Measurements from ENCODE around the gene TMCC3. TPM values are rescaled to one million over a fixed set of nuclear protein-coding genes. Genes with fewer than 3 reads are reported as not detected.
"Not testable (repeated sequence)": the region's sequence is repeated elsewhere in the genome, so short reads cannot be mapped to it uniquely, and the experiment has no call there.

TMCC3 gene
- total RNA-seq (2014; rRNA removed; shearing (Covaris generic)) = 2.9 and 3.0 TPM in 2 replicates

- DNase-seq (ENCODE audit: low spot score) = peak; percentile 63
Observed at GRCh38 chr12:94650143-94651056, at the start of gene TMCC3. Gene TMCC3, minus strand, starts transcription at chr12:94650557. Its CDS starts 127 bp downstream, at chr12:94650430.

DNA sequence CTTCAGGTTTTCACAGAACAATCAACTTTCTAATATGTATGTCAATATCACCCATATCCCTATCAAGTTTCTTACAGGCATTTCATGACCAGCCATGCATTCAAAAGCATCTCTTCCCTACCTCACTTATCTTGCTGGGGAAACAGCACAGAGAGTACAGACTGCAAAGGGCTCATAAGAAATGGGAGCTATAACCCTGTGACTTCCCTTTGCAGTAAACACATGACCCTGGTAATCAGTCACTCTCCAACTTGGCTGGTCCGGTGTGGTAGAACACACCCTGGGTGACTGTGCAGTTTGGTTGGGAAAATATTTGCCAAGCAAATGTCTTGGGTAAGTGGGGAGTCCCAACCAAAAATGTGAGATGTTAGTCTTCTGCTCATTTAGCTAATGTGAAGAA is 49.4 kb upstream of the TMCC3 start:
- no peak for DNase-seq (ENCODE audit: low spot score)

GRCh38 chr12:94698578-94698977 is 48.2 kb upstream of the TMCC3 start:
- DNase-seq (ENCODE audit: low spot score) = no peak

DNA sequence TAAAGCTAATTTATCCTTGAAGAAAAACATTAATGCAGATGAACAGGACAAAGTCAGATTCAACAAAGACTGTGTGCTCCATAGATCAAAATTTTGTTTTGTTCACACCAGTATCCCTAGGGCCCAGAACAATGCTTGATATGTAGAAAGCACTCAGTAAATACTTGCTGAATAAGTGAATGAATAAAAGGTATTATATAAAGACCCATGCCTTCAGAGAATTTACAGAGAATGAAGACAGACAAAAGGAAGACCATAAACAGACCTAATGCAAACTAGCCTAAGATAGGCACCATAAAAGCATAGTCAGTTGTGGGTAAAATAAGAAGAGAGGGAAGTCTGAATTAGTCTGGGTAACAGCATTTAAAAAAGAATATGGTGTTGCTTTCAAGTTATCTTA is 47.3 kb upstream of the TMCC3 start:
- no peak for DNase-seq (ENCODE audit: low spot score)

DNA sequence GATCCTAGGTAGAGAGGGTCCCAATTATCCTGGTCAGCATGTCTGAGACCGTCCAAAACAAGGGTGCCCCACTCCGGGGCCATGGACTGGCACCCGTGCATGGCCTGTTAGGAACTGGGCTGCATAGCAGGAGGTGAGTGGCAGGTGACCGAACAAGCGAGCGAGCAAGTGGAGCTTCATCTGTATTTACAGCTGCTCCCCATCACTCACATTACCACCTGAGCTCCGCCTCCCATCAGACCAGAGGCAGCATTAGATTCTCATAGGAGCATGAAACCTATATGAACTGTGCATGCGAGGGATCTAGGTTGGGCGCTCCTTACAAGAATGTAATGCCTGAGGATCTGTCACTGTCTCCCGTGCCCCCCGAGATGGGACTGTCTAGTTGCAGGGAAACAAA is 44.4 kb upstream of the TMCC3 start:
- no peak for DNase-seq (ENCODE audit: low spot score)

- not testable (repeated sequence) for DNase-seq (ENCODE audit: low spot score)
Observed at GRCh38 chr12:94692826-94693225, 42.5 kb upstream of the TMCC3 start.

- DNase-seq (ENCODE audit: low spot score) = no peak
Observed at GRCh38 chr12:94690198-94690771, 39.9 kb upstream of the TMCC3 start.

DNA sequence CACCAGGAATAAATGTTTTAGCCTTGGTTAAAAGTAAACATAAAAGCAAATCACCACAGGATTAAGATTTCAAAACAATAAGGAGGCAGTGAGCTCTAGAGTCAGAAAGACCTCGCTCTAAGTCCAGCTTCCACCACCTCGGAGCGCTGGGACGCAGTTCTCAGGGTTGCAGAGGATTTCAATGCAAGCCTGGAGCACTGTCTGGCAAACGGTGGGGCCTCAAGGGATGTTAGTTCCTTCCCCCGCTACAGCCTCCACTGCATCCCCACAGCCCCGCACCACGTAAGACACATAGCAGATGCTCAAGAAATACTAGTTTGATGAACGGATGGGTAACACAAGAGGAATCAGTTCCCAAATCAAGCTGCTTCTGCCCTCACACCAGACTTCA is 39.3 kb upstream of the TMCC3 start:
- DNase-seq (ENCODE audit: low spot score) = no peak

DNA sequence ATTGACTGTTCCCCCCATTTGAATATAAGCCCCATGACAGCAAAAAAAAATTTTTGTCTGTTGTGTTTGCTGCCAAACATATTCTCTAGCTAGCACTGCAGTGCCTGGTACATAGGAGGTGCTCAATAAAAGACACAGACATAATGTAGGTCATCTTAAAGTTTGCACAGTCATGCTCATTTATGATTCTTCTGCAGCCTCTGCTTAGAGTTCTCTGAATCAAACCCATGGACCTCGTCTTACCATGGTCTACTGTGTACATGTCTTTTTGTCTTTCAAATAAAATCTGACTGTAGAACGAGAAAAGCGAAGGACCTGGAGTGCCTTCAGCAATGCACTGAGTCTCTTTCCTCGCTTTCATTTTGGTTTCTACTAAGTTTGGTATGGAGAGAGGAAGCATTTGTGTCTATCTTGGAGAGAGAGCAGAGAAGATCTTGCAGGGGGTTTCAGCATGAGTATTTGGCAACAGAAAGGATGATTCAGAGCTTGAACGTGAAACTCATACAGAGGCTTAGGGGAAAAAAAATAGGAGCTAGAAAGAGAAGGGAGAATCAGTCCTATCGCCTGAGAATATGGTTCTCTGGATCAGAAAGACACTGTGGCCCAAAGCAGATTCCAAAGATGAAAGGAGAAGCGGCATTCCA is 38.8 kb upstream of the TMCC3 start:
- DNase-seq (ENCODE audit: low spot score) = no peak

GRCh38 chr12:94687891-94688290 is 37.5 kb upstream of the TMCC3 start:
- no peak for DNase-seq (ENCODE audit: low spot score)

DNA sequence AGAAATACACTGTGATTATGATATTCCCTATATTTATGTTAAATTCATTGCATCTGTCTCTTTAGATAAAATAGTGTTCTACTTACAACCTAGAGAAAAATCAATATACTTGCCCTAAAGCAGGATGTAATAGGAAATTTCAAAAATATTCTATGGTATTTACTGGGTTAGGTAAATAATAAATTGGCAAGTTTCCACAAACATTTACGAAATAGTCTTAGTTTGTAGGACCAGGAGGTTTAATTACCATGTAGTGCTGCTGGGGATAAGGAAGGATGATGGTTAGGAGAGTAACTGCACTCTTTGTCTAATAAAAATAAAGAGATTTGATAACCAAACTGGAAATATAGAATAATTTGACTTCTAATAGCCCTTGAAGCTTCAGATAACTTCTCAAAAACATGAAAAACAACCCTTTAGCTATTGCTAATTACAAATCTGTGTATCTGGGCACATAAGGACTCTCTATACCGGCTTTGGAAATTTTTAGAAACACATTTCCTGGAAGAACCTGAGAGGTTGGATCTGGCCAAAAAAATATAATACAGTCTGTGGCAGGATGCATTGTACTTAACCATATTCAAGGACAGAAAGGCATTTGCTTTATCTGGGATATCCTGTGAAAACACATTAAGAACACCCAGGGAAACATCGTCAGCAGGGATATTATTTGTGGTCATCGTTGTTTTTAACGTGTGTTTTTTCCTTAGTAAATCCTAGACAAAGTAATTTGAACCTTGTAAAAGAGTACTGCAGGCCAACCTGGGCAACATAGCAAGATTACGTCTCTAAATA is 36.7 kb upstream of the TMCC3 start:
- no peak for DNase-seq (ENCODE audit: low spot score)

DNA sequence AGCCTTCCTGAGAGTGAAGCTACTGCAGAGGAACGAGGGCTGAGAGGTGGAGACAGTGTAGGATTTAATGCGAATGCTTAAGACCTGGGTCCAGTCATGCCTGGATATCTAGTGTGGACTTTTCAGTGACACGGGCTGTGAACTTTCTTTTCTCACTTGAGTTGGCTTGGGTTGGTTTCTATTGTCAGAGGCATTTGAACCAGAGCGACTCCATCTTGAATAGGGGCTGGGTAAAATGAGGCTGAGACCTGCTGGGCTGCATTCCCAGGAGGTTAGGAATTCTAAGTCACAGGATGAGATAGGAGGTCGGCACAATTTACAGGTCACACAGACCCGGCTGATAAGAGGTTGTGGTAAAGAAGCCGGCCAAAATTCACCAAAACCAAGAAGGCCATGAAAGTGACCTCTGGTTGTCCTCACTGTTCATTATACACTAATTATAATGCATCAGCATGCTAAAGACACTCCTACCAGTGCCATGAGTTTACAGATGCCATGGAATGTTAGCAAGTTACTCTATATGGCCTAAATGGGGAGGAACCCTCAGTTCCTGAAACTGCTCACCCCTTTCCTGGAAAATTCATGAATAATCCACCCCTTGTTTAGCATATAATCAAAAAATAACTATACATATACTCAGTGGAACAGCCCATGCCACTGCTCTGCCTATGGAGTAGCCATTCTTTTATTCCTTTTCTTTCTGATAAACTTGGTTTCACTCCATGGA is 34.2 kb upstream of the TMCC3 start:
- no peak for DNase-seq (ENCODE audit: low spot score)

- DNase-seq (ENCODE audit: low spot score) = no peak
Observed at GRCh38 chr12:94679554-94680195, 29.3 kb upstream of the TMCC3 start.

DNA sequence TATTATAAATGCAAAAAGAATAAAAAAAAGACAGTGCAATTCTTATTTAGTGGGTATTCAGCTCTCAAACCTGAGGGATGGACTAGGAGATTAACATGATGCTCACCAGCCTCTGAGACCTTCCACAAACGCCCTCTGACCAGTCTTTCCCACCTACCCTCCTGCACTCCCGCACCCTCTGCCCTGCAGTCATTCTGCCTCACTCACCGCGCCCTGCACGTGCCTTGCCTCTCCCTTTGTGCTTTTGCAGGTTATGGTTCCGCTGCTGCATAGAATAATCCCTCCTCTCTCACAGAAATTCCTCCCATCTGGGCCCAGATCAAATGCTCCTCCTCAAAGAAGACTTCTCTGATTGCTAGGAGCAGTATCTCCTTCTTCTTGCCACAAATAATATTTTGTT is 28.5 kb upstream of the TMCC3 start:
- no peak for DNase-seq (ENCODE audit: low spot score)

DNA sequence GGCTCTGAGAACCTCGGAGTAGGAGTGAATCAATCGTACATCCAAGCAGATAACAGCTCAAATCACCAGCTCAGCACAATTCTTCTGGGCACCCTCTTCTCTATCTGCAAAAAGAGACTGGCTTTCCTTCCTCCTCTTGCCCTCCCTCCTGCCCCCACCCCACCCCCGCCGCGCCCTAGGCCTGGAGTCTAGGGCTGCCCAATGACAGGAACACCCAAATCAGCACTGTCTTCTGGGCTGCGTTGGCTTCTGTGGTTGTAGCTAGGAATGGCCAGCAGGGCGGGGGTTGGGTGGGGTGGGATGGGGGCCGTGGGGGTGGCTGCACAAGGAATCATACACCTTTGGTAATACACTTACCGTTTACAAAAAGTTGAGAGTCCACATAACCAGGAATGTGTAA is 28.0 kb upstream of the TMCC3 start:
- no peak for DNase-seq (ENCODE audit: low spot score)

DNA sequence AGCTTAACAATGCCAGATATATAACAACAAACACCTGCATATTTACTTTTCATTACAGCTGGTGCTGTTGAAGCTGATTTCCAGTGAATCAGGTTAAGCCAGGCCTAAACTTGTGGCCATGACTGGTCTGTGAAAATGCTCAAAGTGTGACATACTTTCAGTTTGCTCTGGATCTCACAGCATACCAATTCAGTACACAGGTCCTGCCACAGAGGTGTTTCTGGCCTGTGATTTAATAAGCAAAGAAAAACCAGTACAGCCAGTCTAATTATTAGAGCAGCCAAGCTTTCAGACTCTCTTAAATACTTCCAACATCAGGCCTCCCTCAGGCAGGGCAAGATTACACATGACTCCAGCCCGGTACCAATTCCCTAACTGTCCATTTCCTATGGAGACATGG is 27.4 kb upstream of the TMCC3 start:
- DNase-seq (ENCODE audit: low spot score) = peak; percentile 26

DNA sequence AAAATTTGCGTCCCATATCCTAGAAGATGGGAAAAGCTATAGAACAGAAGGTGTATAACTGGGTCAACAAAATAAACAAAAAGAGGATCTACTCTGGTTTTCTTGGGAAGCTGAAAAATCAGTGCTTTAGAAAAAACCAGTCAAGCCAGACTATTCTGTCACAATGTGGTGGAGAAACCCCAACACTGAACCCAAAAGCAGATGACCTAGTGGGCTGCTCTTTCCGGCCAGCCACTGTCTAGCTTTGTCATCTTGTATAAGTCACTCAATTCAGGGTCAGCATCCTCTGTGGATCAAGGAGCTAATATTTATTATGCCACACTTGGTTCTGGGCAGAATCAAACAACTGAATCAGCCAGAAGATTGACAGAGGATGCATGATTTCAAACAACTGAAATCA is 26.6 kb upstream of the TMCC3 start:
- DNase-seq (ENCODE audit: low spot score) = no peak

GRCh38 chr12:94676031-94676641 is 25.8 kb upstream of the TMCC3 start:
- peak; percentile 36 for DNase-seq (ENCODE audit: low spot score)

GRCh38 chr12:94674835-94675234 is 24.5 kb upstream of the TMCC3 start:
- peak; percentile 39 for DNase-seq (ENCODE audit: low spot score)

DNA sequence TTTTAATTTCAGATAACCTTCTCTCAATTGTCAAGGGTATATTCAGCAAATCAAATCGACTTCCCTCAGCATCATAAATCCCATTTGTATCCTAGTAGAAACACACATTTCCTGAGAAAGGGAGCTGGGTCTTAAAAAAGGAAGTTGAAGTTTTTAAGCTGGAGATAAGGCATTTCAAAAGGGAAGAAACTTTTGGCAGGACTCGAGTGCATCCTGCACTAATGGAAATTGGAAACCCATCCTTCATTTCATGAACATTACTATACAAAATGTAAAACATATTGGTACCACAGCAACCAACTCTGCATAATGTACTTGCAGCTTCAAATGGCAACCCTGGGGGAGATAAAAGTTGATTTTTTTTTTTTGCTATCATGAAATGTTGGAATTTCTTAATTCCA is 23.7 kb upstream of the TMCC3 start:
- no peak for DNase-seq (ENCODE audit: low spot score)

Measured in HT-29 (cell line).